HEK293T (cell line): ENCODE measurements around the gene CCDC170.
A peak's percentile ranks its signal among the peaks of the same experiment; 100 is the strongest.

Source experiments
- BHLHE40 ChIP-seq: fragments of 450-650 bp; IDR thresholded peaks from 2 replicates; pipeline ENCODE4 v1.6.1; 2016; ENCODE audit warnings: mild to moderate bottlenecking, moderate library complexity, borderline replicate concordance
- CTBP1 ChIP-seq: fragments of 450-650 bp; IDR thresholded peaks from 2 replicates; pipeline ENCODE4 v1.6.1; 2016; ENCODE audit warnings: borderline replicate concordance
- ELF4 ChIP-seq: fragments of 450-650 bp; IDR thresholded peaks from 2 replicates; pipeline ENCODE4 v1.6.1; 2017; ENCODE audit warnings: antibody characterized with exemption
- FOXA1 ChIP-seq: fragments of 450-650 bp; IDR thresholded peaks from 2 replicates; pipeline ENCODE4 v1.6.1; 2016; ENCODE audit warnings: mild to moderate bottlenecking
- FOXK2 ChIP-seq: fragments of 450-650 bp; IDR thresholded peaks from 2 replicates; pipeline ENCODE4 v1.6.1; 2016; ENCODE audit warnings: mild to moderate bottlenecking
- FOXM1 ChIP-seq: fragments of 450-650 bp; IDR thresholded peaks from 2 replicates; pipeline ENCODE4 v1.6.1; 2017; ENCODE audit warnings: mild to moderate bottlenecking, borderline replicate concordance
- HDGF ChIP-seq: fragments of 450-650 bp; IDR thresholded peaks from 2 replicates; pipeline ENCODE4 v1.6.1; 2017; ENCODE audit warnings: antibody characterized with exemption, borderline replicate concordance
- LEF1 ChIP-seq: fragments of 450-650 bp; IDR thresholded peaks from 2 replicates; pipeline ENCODE4 v1.6.1; 2017; ENCODE audit warnings: mild to moderate bottlenecking, borderline replicate concordance
- NFRKB ChIP-seq: fragments of 450-650 bp; IDR thresholded peaks from 2 replicates; pipeline ENCODE4 v1.6.1; 2016; ENCODE audit warnings: mild to moderate bottlenecking, moderate library complexity
- PKNOX1 ChIP-seq: fragments of 450-650 bp; IDR thresholded peaks from 2 replicates; pipeline ENCODE4 v1.6.1; 2016
- SP1 ChIP-seq: fragments of 450-650 bp; IDR thresholded peaks from 2 replicates; pipeline ENCODE4 v1.6.1; 2017
- SUZ12 ChIP-seq: fragments of 450-650 bp; IDR thresholded peaks from 2 replicates; pipeline ENCODE4 v1.6.1; 2016; ENCODE audit warnings: mild to moderate bottlenecking
- ZNF384 ChIP-seq: fragments of 450-650 bp; IDR thresholded peaks from 2 replicates; pipeline ENCODE4 v1.6.1; 2016

- TF ChIP-seq FOXA1 (no peak), SP1 (no peak), BHLHE40 (no peak), ELF4 (no peak), FOXM1 (no peak), CTBP1 (no peak), LEF1 (no peak), FOXK2 (no peak), HDGF (no peak), ZNF384 (no peak), PKNOX1 (peak; percentile 56; the same call in 1 of the 2 replicates), SUZ12 (no peak), NFRKB (no peak)
Measured at GRCh38 chr6:151609146-151609902, 115.5 kb downstream of the CCDC170 start.
